HG02678 (cell line): ENCODE measurements around the gene UBXN11.
A peak's percentile ranks its signal among the peaks of the same experiment; 100 is the strongest.

Experiments used
- ATAC-seq: cut with Tn5 transposase; IDR thresholded peaks from one replicate; pipeline ENCODE4 v1.9.1; 2021; ENCODE audit warnings: mild to moderate bottlenecking, moderate library complexity; ENCODE audit not compliant: unreplicated experiment

UBXN11 gene

DNA sequence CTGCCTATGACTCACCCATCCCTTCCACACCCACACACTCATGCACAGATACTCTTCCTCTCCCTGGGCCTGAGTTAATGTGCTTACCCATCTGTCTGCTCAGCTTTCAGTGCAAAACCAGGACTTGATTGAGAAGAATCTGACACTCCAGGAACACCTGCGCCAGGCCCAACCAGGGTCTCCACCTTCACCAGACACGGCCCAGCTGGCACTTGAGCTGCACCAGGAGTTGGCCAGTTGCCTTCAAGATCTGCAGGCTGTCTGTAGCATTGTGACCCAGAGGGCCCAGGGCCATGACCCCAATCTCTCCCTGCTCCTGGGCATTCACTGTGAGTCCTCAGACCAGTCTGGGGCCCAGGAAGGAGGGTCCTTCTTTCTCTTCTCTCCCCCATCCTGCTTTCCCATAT, 30.0 kb downstream of the UBXN11 start:
- ATAC-seq = no peak

DNA sequence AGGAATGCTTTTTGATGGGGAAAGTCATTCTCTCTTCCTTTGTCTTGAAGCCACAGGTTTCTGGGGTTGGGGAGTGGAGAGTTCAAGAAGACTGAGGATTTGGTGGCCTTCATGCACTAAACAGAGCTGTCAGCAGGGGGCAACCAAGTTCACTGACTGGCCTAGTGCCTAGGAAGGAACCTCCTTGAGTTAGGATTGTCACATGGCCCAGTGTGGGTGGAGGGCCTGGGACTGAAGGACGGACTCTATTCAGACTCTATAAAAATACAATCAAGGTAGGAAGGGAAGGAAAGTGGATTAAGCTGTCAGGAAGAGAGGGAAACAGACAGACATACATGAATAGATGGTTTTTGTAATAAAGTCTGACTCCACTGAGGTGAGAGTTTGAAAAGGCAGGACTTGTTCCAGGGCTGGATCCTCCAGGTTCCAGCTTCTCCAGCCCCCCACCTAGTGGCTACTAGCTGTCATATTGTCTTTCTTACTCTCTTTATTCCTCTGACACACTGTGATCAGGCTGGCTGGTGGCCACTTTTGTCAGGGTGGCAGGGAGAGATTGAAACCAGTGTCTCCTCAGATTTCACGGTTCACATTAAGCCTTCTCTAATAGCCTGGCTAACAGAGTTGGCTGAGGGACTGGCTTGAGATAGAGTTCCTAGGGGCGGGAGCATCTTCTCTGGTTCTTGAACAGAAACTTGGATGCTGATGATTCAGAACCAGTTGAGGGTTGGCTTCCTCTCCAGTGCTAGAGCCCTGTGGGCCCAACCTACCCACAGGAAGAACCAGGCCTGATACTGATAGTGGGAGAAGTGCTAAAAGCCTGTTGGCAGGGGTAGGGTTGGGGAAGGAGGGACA, 30.6 kb downstream of the UBXN11 start:
- ATAC-seq = no peak

- ATAC-seq = no peak
Observed at GRCh38 chr1:26274801-26275425, 31.5 kb downstream of the UBXN11 start.

DNA sequence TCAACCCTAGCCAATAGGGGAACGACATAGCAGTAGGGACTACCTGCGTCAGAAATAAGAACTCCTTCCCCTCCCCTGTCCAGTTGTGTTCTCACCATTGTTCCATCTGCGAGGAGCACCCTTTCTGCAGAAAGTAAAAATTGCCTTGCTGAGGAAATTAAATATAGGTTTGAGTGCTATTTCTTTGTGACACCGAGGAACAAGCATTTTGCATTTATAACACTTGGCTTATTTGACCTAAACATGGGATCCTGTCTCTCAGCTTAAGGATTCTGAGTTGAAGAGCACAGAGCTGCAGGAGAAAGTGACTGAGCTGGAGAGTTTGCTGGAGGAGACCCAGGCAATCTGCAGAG, 37.3 kb downstream of the UBXN11 start:
- ATAC-seq = no peak

GRCh38 chr1:26268290-26269197, 37.9 kb downstream of the UBXN11 start:
- no peak for ATAC-seq

- ATAC-seq = no peak
Observed at GRCh38 chr1:26265405-26265804, 41.0 kb downstream of the UBXN11 start.

- no peak for ATAC-seq
Observed at GRCh38 chr1:26263212-26263611, 43.2 kb downstream of the UBXN11 start.

GRCh38 chr1:26259578-26259977, 46.9 kb downstream of the UBXN11 start:
- ATAC-seq = no peak

DNA sequence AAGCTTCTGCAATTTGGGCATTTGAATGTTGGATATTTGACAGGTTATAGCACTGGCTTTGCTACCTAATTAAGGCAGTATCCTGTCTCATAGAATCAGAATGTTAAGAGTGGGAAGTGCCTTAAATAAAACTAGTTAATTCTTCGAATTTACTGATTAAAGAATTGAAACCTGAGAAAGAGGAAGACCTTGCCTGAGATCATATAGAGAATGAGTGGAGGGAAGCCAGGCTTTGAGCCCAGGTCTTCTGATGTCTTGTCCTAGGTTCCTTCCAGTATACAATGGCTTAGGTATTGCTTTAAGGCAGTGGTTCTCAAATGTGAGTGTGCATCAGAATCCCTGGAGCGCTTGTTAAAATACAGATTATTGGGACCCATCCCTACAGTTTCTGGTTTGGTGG, 47.4 kb downstream of the UBXN11 start:
- ATAC-seq = no peak

DNA sequence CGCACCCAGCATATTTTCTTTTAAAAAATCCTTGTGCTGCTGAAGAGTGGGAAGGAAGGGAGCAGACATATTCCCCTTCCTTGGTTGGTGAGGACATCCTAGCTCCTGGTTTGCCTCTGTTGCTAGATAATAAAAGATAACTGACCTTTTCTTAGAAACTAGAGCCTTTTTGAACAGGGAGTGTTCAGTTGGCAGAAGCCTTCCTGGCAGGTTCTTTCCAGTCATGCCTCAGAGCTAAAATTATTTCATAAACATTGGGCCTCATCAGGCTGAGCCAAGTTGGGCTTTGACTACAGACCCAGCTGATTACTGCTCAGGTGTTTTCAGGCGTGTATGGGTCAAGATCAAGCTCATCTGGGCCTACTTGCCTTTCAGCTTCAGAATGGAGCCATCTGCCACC, 49.2 kb downstream of the UBXN11 start:
- no peak for ATAC-seq

DNA sequence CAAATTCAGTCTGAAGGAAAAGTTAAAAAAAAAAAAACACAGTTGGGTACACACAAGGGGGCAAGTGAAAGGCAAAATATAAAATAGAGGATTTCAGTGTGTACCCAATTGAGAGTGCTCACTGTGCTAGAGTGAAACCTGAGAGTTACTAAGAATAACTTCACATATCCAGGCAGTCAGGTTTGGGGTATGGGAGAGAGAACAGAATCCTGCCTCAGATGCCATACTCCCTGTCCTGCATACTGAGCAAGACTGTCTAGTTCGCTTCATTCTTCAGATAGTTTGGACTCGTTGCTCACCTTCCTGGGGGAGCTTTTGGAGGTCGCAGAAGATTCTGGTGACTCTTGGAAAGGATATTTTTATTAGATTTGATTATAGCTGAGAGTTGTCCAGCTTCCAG, 52.0 kb downstream of the UBXN11 start:
- ATAC-seq = no peak

GRCh38 chr1:26252718-26253117, 53.7 kb downstream of the UBXN11 start:
- no peak for ATAC-seq

DNA sequence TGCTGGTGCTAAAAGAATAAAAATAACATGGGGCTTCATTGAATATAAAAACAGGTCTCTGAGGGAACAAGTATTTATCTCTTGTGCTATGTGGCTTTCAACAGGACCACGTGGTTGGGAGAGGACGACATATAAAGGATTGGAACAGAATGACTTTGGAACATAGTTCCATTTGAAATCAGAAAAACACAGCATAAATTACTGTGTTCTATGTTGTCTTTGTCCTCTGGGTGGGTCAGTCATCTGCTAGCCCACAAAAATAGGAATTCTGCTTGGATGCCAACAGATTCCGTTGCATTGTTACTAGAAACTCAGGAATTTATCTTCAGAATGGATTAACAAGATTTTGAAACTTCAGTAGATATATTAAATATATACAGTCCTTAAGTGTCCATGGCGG, 66.5 kb downstream of the UBXN11 start:
- ATAC-seq = no peak

GRCh38 chr1:26237230-26237966, 69.0 kb downstream of the UBXN11 start:
- no peak for ATAC-seq

GRCh38 chr1:26234644-26235370, 71.6 kb downstream of the UBXN11 start:
- ATAC-seq = no peak

GRCh38 chr1:26233903-26234643, 72.4 kb downstream of the UBXN11 start, which contains the start of gene CEP85:
Gene CEP85 (plus strand): TSS chr1:26234200. CDS start chr1:26239784, 5,584 bp downstream.
- ATAC-seq = peak; percentile 95
